Tongue (tissue), 2 donors: Measurements from ENCODE around the gene CLSTN3. TPM values are rescaled to one million over a fixed set of nuclear protein-coding genes. Genes with fewer than 3 reads are reported as not detected.
A peak's percentile ranks its signal among the peaks of the same experiment; 100 is the strongest.
"Not testable (repeated sequence)": the region's sequence is repeated elsewhere in the genome, so short reads cannot be mapped to it uniquely, and the experiment has no call there.

Experiments used
- DNase-seq: peaks from one replicate; pipeline ENCODE4 v3.0.0-alpha.2; 2015
- total RNA-seq: library from RNA; depleted of rRNA; stranded (reverse); fragments of >200 nt; gene quantifications from one replicate; pipeline ENCODE4 v1.2.3, GENCODE V29; 2014

Gene CLSTN3
- total RNA-seq, 1 donor from 2014 or later = 32.2 TPM

DNA sequence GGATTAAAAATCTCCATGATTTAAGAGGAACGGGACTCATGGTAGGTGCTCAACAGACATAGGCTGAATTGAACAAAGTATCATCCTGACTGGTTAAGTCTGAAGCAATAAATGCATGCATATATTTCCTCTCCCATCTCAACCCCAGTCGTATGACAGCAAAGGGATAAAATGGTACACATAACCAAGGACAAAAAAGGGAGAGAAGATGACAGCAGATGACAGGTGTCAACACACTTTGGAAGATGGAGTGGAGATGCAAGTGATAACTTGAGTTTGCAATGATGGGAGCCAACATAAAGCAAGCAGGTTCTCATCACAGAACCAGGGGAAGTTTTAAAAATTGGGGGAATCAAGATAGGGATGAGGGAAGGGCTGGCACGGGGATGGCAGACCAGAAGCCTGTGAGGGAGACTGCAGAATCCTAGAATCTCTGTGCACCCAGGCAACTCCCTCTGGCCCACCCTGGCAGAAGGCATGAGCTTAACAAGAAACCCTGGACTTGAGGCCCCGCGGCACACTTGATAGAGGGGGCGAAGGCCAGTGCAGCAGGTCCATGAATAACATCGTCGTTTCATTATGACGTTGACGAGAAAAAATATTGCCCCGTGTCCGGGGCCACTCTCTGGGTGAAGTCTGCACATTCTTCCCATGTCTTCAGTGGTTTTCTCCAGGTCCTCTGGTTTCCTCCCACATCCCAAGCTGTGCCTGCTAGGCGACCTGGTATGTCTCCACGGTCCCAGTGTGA, 26.2 kb upstream of the CLSTN3 start:
- DNase-seq = no peak

DNA sequence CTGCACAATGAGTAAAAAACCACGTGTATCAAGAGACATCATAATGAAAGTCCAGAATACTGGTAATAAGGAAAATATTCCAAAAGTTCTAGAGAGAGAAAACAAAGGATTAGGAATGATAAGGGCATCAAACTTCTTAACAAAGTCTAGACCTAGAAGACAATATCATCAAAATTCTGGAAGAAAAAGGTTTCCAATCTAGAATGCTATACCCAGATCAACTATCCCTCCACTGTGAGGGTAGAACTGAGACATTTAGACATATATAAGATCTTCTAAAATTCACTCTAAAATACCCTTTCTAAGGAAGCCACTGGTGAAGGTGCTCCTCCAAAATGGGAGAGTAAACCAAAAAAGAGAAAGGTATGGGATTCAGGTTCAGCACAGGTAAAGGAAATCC, 24.1 kb upstream of the CLSTN3 start:
- no peak for DNase-seq

DNA sequence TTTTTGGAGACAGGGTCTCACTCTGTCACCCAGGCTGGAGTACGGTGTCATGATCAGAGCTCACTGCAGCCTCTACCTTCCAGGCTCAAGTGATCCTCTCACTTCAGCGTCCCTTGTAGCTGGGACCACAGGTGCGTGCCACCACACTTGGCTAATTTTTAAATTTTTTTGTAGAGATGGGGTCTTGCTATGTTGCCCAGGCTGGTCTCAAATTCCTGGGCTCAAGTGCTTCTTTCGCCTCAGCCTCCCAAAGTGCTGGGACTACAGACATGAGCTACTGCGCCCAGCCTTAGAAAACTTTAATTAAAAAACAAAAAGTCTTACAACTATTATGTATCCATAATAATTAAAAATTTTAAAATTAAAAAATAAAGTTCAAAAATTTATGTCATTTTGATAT, 23.0 kb upstream of the CLSTN3 start:
- not testable (repeated sequence) for DNase-seq

DNA sequence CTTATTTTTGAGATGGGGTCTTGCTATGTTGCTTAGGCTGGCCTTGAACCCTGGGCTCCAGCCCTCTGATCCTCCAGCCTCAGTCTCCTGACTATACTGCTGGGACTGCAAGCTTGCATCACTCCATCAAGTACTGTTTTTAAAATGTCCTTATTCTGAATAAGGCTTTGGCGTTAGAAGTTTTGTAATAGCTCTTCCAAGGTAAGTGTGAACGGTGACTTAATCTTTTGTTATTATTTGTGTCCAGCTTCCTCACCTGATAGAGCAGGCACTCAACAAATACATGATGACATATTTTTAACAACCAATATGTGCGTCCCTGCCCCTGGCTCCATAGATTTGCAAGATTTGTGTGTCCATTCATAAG, 22.6 kb upstream of the CLSTN3 start:
- DNase-seq = no peak

DNA sequence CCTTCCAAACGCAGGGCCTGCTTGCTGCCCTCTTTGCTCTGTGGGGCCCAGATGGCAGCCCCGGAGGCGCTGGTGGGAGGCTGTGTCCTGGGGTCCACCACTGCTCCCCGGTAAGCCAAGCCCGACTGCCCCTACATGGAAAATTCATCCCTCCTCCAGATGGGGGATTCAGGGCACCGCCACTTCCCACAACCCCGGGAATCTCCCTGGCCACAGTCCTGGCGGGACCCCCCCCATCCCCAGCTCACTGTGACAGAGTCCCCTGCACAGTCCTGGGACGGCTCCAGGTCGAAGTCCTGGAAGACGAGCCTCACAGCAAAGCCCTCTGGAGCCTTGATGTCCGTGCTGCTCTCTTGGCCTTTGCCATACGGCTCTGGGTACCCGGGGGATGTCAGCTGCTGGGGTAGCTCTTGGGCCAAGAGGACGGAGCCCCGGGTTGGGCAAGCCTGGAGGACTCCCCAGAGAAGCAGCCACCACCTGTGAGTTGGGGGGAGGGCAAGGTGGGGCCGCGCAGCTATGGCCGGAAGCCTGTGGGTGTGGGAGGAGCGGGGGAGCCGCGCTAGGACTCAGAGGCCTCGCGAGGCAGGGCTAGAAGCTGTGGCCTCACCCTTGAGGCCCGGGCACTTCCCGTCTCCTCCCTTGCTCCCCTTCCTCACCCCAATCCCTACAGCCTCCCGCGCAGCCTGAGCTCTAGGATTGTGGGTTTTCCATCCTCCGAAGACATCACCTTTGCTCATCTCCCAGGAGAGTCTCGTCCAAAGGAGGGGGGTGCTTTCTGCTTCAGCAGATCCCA, 22.0 kb upstream of the CLSTN3 start:
- DNase-seq = peak; percentile 78

DNA sequence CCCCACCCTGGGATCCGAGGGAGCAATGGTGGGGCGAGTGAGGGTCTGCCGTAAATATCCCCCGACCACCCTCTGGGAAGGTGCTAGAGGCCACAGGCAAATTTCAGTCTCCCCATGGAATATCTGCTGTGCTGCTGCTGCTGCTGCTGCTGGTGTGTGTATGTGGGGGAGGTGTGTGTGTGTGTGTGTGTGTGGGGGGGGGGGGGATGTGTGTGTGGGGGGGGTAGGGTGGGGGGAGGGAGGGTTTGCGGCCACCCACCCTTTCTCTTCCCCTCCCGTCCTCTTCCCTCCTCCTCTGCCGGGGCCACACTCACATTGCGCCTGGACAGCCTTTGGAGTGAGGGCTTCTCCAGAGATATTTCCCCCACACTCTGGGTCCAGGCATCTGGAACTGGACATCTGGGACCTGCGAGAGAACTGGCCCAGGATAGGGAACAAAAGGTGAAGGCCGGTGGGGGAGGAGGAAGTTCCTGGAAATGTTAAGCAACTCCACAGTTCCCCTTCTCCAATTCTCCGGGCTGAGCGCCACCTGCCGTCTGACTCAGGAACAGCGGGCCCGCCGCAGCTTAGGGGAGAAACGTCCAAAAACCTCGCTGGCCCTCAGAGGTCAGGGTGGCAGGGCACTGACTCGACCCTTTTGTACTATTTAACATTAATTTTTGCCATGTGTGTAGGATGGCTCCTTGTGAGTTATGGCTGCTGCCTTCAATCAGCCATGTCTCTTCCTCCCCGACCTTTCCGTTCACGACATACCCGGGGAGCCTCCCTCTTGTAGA, 21.2 kb upstream of the CLSTN3 start, which contains the start of gene C1RL:
Gene C1RL (minus strand): TSS at position 419 of the 776 bp plus-strand sequence. CDS start 34 bp downstream, at position 385.
- DNase-seq = peak; percentile 94

DNA sequence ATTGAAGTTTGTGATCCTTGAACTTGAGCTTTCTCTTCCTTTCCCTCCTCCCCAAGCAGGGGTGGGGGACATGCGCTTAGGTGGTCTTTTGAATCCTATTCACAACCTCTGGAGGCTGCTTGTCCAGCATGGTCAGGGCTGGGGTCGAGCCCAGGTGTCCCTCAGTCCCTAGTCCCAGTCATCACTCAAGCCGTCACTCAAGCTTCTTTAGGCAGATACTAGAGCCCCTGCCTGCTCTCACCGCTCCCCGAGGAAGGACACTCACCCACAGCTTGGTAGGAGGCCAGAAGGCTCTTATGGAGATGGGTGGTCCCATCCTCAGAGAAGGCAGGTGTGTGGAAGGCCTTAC, 20.6 kb upstream of the CLSTN3 start:
- no peak for DNase-seq

DNA sequence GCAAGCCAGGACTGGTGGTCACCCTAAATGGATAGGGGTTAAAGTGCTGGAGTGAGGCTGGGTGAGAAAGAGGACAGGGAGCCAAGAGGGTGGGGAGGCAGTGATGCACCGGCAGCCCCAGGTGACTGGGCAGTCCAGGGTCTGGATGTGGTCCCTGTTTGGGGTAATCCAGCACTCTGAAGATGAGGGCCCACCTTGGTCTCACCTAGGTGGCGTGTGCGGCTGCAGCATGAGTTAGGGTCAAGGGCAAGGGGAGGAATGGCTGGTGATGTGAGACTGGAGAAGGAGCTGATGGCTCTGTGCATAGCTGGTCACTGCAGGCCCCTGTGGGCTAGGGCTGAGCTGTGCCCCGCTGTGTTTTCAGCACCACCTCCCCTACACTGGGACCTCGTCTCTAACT, 19.5 kb upstream of the CLSTN3 start:
- DNase-seq = no peak

DNA sequence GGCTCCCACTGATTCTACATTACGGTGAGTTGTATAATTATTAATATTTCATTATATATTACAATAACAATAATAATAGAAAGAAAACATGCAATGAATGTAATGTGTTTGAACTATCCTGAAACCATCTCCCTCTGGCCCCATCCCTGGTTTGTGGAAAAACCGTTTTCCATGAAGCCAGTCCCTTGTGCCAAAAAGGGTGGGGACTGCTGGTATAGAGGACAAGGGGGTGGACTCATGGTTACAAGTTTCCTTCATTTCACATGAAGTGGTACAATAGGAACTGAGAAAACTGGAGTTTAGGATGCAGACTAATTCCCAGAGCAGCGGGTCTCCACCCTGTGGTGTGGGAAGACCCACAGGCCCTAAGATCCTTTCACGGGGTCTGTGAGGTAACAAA, 18.1 kb upstream of the CLSTN3 start:
- peak; percentile 48 for DNase-seq

DNA sequence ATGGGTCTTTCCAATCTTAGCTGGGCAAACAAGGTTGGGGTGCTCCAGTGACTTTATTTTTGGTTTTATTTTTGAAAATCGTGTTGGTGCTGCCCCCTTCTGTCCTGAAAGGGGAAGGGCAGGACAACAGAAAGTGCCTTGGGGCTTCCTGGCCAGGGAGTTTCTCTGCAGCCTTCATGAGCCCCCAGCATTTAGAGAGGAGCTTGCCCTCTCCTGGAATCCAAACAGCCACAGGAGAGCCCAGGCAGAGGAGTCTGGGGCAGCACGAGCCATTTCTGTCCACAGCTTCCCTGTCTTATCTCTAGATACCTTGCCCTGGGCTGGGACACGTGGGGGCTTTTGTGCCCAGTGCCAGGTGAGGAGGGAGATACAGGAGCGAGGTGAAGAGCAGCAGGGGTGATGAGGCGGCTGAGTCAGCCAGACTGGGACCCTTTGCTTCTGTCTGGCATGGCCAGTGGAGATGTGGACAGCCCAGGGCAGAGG, 16.7 kb upstream of the CLSTN3 start:
- peak; percentile 64 for DNase-seq

DNA sequence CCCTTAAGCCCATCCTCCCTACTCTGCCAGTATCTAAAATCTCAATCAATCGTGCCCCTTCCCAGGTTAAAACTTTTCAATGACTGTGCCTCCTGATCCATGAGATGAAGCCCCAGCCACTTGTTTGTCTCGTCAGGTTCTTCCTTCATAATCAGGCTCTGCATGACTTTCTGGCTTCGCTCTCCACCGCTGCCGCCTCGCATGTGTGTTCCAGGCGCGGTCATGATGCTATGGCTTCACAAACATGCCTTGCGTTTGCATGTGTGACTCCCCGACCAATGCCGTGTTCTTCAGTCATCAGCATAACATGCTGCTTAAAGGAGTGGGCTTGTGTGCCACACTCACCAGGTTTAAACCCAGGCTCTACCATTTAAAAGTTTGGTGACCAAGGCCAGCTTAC, 16.2 kb upstream of the CLSTN3 start:
- no peak for DNase-seq

DNA sequence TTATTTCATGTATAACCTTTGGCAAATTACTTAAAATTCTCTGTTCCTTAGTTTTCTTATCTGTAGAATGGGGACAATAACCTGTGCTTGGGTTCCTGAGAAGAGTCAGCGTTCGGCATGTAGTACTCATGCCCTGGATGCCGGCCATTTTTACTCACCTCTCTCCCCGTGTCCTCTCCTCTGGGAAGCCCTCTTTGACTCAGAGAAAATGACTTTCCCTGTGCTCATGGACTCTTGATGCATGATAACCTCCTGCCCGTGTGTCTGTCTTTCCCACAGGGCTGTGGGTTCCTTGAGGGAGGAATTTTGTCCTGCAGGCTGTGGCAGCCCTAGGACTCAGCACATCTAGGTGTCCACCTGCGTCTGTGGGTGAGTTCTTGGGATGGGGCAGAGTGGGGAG, 15.3 kb upstream of the CLSTN3 start:
- DNase-seq = no peak

DNA sequence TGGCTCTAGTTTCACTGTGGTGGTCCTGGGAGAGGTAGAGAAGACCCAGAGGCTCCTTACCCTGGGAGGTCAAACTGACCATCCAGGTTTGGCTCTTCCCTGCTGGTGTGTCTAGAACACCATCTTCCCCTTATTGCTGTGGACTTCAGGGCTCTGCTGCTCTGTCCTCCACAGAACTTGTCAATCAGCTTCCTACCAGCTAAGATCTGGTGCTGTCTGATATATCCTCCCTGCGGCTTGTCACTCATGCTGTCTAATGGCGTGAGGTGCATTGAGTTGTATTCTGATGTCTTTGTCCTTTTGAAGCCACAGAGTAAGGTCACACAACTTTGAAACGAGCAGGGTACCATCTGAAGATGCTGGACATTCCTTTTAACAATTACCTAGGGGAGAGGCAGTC, 14.0 kb upstream of the CLSTN3 start:
- DNase-seq = no peak

DNA sequence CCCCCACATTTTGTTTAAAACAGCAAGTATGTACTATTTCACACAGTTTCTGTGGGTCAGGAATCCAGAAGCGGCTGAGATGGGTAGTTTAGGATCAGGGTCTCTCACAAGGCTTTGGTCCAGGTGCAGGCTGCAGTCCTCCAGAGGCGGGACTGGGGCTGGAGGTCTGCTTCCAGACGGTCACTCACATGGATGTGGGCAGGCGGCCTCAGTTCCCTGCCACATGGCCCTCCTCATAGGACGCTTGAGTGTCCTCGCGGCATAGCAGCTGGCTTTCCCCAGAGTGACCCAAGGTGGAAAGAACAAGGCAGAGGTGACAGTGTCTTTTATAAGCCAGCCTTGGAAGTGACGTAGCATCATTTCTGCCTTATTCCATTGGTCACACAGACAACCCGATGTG, 13.3 kb upstream of the CLSTN3 start:
- DNase-seq = no peak

DNA sequence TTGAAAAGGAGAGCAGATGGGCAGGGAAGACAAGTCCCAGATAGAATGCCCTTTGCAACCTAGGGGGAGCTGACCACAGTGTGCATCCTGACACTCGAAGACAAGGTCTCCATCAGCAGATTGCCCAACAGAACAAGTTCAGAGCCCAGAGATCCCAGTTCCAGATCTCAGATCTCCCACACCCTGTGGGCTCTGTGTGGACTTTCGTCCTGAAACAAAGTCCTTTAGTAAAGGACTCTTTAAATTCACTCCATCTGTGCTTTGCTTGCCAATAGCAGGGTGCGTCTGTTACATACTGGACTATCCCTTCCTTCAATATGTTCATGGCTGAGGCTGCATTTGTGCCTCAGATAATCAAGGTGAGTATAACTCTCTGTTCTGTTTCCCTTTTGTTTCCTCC, 12.5 kb upstream of the CLSTN3 start:
- no peak for DNase-seq

DNA sequence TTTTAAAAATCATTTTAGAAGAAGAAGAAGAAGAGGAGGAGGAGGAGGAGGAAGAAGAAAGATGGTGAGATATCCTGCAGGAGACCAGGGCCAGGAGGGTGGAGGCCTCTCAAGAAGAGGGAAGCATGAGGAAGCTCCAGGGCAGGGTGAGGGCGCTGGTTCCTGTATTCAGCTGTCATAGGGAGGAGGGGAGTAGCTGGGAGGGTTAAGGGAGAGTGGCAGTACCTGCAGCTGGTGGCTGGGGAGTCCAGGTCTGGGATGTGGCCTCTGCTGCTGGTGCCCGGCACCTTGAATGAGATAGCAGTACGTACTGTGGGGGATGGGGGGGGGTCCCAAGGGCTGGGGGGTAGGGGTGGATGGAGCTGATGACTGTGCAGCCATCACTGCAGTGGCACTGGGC, 11.3 kb upstream of the CLSTN3 start:
- DNase-seq = no peak

DNA sequence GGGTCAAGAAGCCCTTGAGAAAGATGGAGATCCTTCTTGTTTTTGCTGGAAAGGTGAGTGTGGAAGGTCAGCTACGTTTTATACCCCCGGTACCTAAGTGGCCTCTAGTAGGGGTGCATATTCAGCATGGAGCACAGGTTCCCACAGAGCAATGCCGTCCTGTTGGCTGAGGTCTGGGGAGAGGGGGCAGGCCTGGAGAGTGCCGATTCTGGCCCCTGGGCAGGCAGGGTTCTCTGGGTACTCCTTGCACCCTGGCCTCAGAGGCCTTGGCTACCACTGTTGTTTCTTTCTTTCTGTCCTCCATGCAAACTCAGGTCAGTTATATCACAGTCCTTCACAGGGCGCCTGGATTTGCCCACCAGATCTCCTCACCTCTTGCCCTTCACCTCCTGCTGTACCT, 10.0 kb upstream of the CLSTN3 start:
- DNase-seq = no peak

DNA sequence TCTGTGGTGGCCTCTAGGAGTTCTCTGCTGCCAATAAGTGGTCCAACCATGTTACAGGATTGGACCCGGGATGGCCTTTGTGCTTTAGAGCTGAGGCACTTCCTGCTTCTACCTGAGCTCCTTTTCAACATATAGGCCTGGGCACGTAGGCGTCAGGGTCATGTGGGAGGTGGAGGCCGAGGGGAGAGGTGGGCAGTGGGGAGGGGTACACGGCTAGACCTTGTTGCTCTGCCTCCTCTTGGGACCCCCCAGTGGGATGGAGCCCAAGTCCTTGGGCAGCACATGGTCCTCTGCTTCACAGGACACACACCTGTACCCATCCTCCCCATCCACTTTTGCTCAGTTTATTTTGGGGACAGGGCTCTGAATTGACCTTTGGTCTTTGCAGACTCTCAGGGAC, 8.8 kb upstream of the CLSTN3 start:
- no peak for DNase-seq

DNA sequence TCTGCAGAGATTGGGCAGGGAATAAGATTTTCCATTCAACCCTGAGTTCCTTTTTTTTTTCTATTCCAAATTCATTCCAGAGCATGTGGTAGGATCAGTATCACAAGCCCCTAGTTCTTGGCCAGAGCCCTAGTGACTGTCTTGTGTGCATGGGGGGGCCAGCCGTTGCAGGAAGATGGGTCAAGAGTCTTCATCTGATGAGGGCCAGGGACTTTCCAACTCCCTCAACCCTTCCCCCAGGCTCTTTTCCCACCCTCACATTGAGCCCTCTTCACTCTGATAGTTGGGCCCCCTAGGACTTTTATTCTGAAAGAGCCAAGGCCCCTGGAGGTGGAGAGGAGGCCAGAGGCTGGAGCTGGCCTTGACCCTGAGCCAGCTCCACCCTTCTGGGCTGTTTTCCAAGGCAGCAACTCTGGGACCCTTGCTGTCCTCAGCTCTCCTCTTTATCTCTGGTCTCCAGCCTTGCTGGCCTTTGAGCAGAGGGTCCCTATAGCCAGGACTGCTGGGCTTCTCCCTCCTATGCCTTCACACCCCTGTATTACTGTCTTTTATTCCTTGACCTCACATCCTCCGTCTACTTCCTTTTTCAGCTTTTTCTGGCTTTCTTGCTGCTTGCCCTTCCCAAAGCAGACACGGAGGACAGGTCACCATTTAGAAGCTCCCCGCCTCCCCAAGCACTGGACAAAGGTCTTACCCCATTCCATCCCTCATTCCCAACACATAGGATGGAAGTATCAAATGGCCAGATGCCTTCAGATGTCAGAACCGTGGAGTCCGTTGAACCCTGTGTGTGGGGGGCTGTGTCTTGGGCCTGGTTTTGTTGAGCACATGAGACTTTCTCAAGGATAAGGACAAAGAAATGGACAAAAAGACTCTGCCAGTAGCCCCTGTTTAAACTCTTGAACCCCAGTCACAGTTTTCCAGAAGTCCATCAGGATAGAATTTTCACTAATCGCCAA, 7.1 kb upstream of the CLSTN3 start:
- peak; percentile 20 for DNase-seq

DNA sequence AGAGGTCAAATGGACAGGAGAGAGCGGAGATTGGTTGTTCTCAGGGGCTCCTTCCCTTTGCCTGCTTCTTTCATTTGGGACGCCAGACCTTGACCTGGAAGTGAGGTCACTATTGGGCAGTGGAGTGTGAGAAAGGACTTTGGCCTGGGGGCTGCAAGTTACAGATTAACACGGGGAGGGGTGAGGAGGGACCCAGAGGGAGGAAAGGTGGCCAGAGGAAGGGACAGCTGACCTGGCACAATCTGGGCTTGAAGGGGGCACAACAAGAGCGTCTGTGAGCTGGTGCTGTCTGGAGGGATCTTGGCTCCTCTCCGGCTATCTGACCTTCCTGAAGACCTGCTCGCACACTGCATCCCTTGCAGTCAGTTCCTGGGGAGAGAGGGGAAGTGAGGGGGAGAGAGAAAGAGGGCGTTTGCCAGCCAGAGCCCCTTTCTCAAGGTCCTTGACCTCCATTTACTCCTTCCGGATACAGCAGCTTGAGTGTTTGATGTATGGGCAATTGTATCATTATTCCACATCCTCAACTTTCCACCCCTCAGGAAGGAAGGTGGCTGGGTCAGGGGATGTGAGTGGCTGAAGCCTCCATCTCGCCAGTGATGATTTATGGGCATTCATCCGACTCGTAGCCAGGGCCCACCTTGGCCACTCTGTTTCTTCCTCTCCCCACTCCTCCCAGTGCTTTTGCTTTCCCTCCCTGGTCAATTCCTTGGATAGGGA, 6.2 kb upstream of the CLSTN3 start:
- DNase-seq = no peak

DNA sequence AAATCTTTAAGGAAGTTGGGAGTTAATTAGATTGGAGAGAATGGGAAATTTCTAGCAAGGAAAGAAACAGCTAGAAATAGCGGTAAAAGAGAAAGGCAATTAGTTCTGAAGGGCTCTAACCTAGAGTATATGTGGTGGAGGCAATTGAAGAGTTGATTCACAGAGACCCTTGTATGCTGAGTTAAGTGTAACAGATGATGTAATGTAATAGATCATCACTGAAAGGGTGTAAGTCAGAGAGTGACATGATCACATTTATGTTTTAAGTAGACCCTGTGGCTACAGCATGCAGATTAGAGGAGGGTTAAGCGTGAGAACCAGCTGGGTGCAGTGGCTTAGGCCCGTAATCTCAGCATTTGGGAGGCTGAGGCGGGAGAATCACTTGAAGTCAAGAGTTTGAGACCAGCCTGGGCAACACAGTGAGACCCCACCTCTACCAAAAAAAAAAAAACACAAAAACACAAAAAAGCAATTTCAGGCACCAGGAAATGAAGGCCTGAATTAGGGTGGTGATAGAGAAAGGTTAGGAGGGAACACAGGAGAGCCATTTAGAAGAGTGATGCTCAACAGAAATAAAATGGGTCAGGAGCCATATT, 4.4 kb upstream of the CLSTN3 start:
- DNase-seq = no peak
